Gastrocnemius medialis (tissue), 4 donors: Measurements from ENCODE around the gene STK4. TPM values are rescaled to one million over a fixed set of nuclear protein-coding genes. Genes with fewer than 3 reads are reported as not detected.

Experiments
- ATAC-seq, 2 donors: fragments of 150-250 bp; one replicate each; pipeline ENCODE4 v1.9.1; 2016
- DNase-seq, 2 donors: peaks; one replicate each; pipeline ENCODE4 v3.0.0-alpha.2; 2019
- H3K27ac ChIP-seq, 4 donors: fragments of 200-600 bp; sonication (generic); 1 replicate in 1 of 4; 2 replicates in 3 of 4; pipeline ENCODE4 v1.5.1; 2016 to 2018; ENCODE audit warnings: mild to moderate bottlenecking in 2 of 4, moderate library complexity in 1 of 4
- H3K27me3 ChIP-seq, 3 donors: fragments of 200-600 bp; sonication (generic) in 2 of 3; 1 replicate in 1 of 3; 2 replicates in 2 of 3; pipeline versions ENCODE4 v1.5.1 to v1.6.0; 2016 to 2019; ENCODE audit warnings: mild to moderate bottlenecking in 1 of 3, moderate library complexity in 1 of 3
- H3K36me3 ChIP-seq, 2 donors: fragments of 200-600 bp; sonication (generic) in 1 of 2; one replicate each; pipeline ENCODE4 v1.5.1; 2017 to 2018
- H3K4me1 ChIP-seq, 2 donors: fragments of 200-600 bp; sonication (generic) in 1 of 2; one replicate each; pipeline ENCODE4 v1.5.1; 2016 to 2017; ENCODE audit warnings: mild to moderate bottlenecking in 2 of 2
- H3K4me3 ChIP-seq, 4 donors: fragments of 200-600 bp; sonication (generic) in 3 of 4; 1 replicate in 1 of 4; 2 replicates in 3 of 4; pipeline ENCODE4 v1.5.1; 2016 to 2019; ENCODE audit warnings: mild to moderate bottlenecking in 2 of 4
- H3K9me3 ChIP-seq, 3 donors: fragments of 200-600 bp; sonication (generic) in 2 of 3; 1 replicate in 1 of 3; 2 replicates in 2 of 3; pipeline ENCODE4 v1.5.1; 2016 to 2019
- CTCF ChIP-seq, 5 experiments: fragments of 450-650 bp in 3 of 5; fragments of 200-600 bp in 2 of 5; sonication (generic) in 2 of 5; IDR thresholded peaks in 4 of 5; conservative IDR thresholded peaks in 1 of 5; 1 replicate in 4 of 5; 2 replicates in 1 of 5; pipeline ENCODE4 v1.5.1; 2016 to 2019; ENCODE audit warnings: antibody characterized with exemption in 5 of 5, mild to moderate bottlenecking in 3 of 5, moderate library complexity in 3 of 5
- POLR2A ChIP-seq, 2 donors: fragments of 450-650 bp; IDR thresholded peaks; one replicate each; pipeline ENCODE4 v1.6.1; 2017; ENCODE audit warnings: antibody characterized with exemption in 2 of 2, mild to moderate bottlenecking in 2 of 2, moderate library complexity in 2 of 2
- in situ Hi-C, 4 donors: fragments of 200-750 bp; cut with MboI; loops; one replicate each; pipeline versions ENCODE4 v1.15.0 to v1.8.0; 2017; ENCODE audit warnings: low sequenced_read_pairs in 4 of 4
- intact Hi-C: fragments of 100-400 bp; cut with DNase I; formaldehyde crosslinking; loops from one replicate; pipeline ENCODE4 v1.15.1; 2023; ENCODE audit warnings: low total_unique reads
- total RNA-seq, 4 donors: library from RNA; depleted of rRNA; stranded (reverse); fragments of >200 nt; gene quantifications; one replicate each; pipeline versions ENCODE4 v1.1.0 to v1.2.3, GENCODE V29; 2016

Gene STK4
- total RNA-seq, 4 donors from 2014 or later, result 4.5 to 6.4 (median 5.5) TPM

- ATAC-seq, result no peak
- Histone ChIP-seq H3K4me1 (peaks cover 0 to 3% of the 10 kb centered on the region in 2 donors), H3K27ac (peak overlapping the region; percentile 16 to 45 (median 32)), H3K36me3 (peaks cover 0 to 8% of the 10 kb centered on the region in 2 donors), H3K4me3 (peak overlapping the region in 1 of 4 donors; percentile 14), H3K27me3 (no peaks in the 10 kb centered on the region), H3K9me3 (no peaks in the 10 kb centered on the region)
- no peak for TF ChIP-seq CTCF (IDR thresholded peaks at IDR 0.05 in 4 of 5, conservative IDR thresholded peaks at IDR 0.05 in 1 of 5)
- no peak for TF ChIP-seq POLR2A (IDR thresholded peaks at IDR 0.05)
- intact Hi-C loops (no loop called here), in situ Hi-C loops (no loop called here)
- DNase-seq, result no peak
Measured at GRCh38 chr20:44990425-44990824, 24.1 kb downstream of the STK4 start.

GRCh38 chr20:44990957-44991356 is 24.6 kb downstream of the STK4 start:
- DNase-seq (no peak), ATAC-seq (no peak)
- in situ Hi-C loops, result no loop called here
- no peaks in the 10 kb centered on the region for H3K27me3 ChIP-seq
- H3K9me3 ChIP-seq, result no peaks in the 10 kb centered on the region
- H3K27ac ChIP-seq, result peak overlapping the region; percentile 16 to 45 (median 32)
- peaks cover 0 to 3% of the 10 kb centered on the region in 2 donors for H3K4me1 ChIP-seq
- TF ChIP-seq CTCF (IDR thresholded peaks at IDR 0.05 in 4 of 5, conservative IDR thresholded peaks at IDR 0.05 in 1 of 5), result no peak
- no peak for TF ChIP-seq POLR2A (IDR thresholded peaks at IDR 0.05)
- H3K36me3 ChIP-seq, result peaks cover 0 to 8% of the 10 kb centered on the region in 2 donors
- H3K4me3 ChIP-seq, result peak overlapping the region in 1 of 4 donors; percentile 14
- intact Hi-C loops, result no loop called here

- DNase-seq, result no peak
- no peak for ATAC-seq
- intact Hi-C loops (no loop called here), in situ Hi-C loops (no loop called here)
- H3K4me1 ChIP-seq, result peaks cover 0 to 3% of the 10 kb centered on the region in 2 donors
- peak overlapping the region in 3 of 4 donors; percentile 38 to 53 (median 39) for H3K27ac ChIP-seq
- no peaks in the 10 kb centered on the region for H3K9me3 ChIP-seq
- no peaks in the 10 kb centered on the region for H3K27me3 ChIP-seq
- H3K4me3 ChIP-seq, result no peak overlapping the region
- TF ChIP-seq CTCF (IDR thresholded peaks at IDR 0.05 in 4 of 5, conservative IDR thresholded peaks at IDR 0.05 in 1 of 5) (no peak), POLR2A (IDR thresholded peaks at IDR 0.05) (no peak)
- H3K36me3 ChIP-seq, result peaks cover 0 to 30% of the 10 kb centered on the region in 2 donors
Measured at GRCh38 chr20:44993343-44993742, 27.0 kb downstream of the STK4 start.

GRCh38 chr20:44997171-44997570 is 30.9 kb downstream of the STK4 start:
- H3K9me3 ChIP-seq, result no peaks in the 10 kb centered on the region

More at GRCh38 chr20:44997171-44997570, 30.9 kb downstream of the STK4 start:
- no peak overlapping the region for H3K27ac ChIP-seq
- in situ Hi-C loops (no loop called here), intact Hi-C loops (no loop called here)
- DNase-seq, result no peak
- no peak for ATAC-seq
- peaks cover 0 to 46% of the 10 kb centered on the region in 2 donors for H3K36me3 ChIP-seq
- no peak overlapping the region for H3K4me3 ChIP-seq
- H3K4me1 ChIP-seq, result no peaks in the 10 kb centered on the region
- TF ChIP-seq POLR2A (IDR thresholded peaks at IDR 0.05) (no peak), CTCF (IDR thresholded peaks at IDR 0.05 in 4 of 5, conservative IDR thresholded peaks at IDR 0.05 in 1 of 5) (no peak)
- H3K27me3 ChIP-seq, result no peaks in the 10 kb centered on the region
